Peyer's patch (tissue), 4 donors: ENCODE measurements around the gene CCDC73. TPM values are rescaled to one million over a fixed set of nuclear protein-coding genes. Genes with fewer than 3 reads are reported as not detected.
"Not testable (repeated sequence)": the region's sequence is repeated elsewhere in the genome, so short reads cannot be mapped to it uniquely, and the experiment has no call there.

Experiments
- DNase-seq, 3 donors: peaks; one replicate each; pipeline ENCODE4 v3.0.0-alpha.2; 2017 to 2019
- H3K27ac ChIP-seq, 4 donors: fragments of 200-600 bp; sonication (generic); one replicate each; pipeline ENCODE4 v1.5.1; 2016 to 2019
- H3K27me3 ChIP-seq, 2 donors: fragments of 200-600 bp; sonication (generic); one replicate each; pipeline ENCODE4 v1.5.1; 2019
- H3K36me3 ChIP-seq, 3 donors: fragments of 200-600 bp; sonication (generic); one replicate each; pipeline ENCODE4 v1.5.1; 2016 to 2019
- H3K4me1 ChIP-seq, 4 donors: fragments of 200-600 bp; sonication (generic); one replicate each; pipeline ENCODE4 v1.5.1; 2016 to 2019
- H3K4me3 ChIP-seq, 4 donors: fragments of 200-600 bp; sonication (generic); 1 replicate in 3 of 4; 2 replicates in 1 of 4; pipeline ENCODE4 v1.5.1; 2016 to 2019; ENCODE audit warnings: mild to moderate bottlenecking in 1 of 4
- H3K9me3 ChIP-seq, 4 donors: fragments of 200-600 bp; sonication (generic); one replicate each; pipeline ENCODE4 v1.5.1; 2016 to 2019; ENCODE audit warnings: mild to moderate bottlenecking in 1 of 4
- POLR2A ChIP-seq, 2 donors: fragments of 450-650 bp; IDR thresholded peaks; one replicate each; pipeline ENCODE4 v1.5.1; 2017; ENCODE audit warnings: antibody characterized with exemption in 2 of 2, mild to moderate bottlenecking in 2 of 2, moderate library complexity in 2 of 2
- total RNA-seq, 4 donors: library from RNA; depleted of rRNA; stranded (reverse); fragments of >200 nt; gene quantifications; one replicate each; pipeline ENCODE4 v1.1.0, GENCODE V29; 2016
- TF ChIP-seq, protein P1 (sequence below), 6 experiments: fragments of 450-650 bp in 4 of 6; fragments of 200-600 bp in 2 of 6; sonication (generic) in 1 of 6; IDR thresholded peaks; one replicate each; pipeline ENCODE4 v1.5.1; 2017 to 2019; ENCODE audit warnings: antibody characterized with exemption in 6 of 6, mild to moderate bottlenecking in 3 of 6, moderate library complexity in 1 of 6

Gene CCDC73
- total RNA-seq, 4 donors from 2014 or later, result not detected

DNA sequence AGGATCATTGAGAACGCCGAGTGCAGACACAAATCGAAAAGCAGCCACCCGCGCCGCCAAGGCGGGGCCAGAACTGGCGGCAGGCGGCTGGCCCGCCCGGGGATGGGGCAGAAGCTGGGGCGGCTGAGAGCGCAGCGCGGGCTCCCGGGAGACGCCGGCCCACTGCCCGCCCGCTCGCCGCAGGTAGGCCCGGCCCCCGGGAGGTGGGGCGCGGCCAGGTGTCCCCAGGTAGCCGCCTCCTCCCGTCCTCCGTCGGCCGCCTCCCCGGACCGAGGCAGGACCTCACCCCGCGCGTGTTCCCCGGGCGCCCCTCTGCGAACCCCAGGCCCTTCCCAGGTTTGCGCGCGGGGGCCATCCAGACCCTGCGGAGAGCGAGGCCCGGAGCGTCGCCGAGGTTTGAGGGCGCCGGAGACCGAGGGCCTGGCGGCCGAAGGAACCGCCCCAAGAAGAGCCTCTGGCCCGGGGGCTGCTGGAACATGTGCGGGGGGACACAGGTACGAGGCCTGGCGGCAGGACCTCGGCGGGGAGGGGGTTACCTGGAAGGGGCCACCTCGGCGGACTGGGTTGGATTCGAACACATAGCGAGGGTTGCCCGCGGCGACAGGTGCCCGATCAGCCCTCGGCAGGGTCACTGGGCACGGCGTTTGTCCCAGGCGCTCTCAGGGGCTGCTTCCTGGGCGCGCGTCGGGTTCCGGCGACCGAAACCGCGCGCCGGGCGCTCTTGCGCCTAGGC is 35.4 kb upstream of the CCDC73 start, which contains the start of gene PRRG4:
Gene PRRG4, plus strand, starts transcription at position 248 of the 733 bp plus-strand sequence. CDS start 603 bp downstream, outside the sequence.
- DNase-seq, result peak in 2 of 3 donors; percentile 75 to 87
- peaks cover 0 to 9% (median 0%) of the 10 kb centered on the region in 4 donors for H3K4me1 ChIP-seq
- H3K9me3 ChIP-seq, result no peaks in the 10 kb centered on the region
- H3K27ac ChIP-seq, result peak within 1 kb of the TSS; percentile 25 to 83 (median 60)
- peak within 1 kb of the TSS; percentile 39 to 82 (median 56) for H3K4me3 ChIP-seq
- no peaks in the 10 kb centered on the region for H3K36me3 ChIP-seq
- no peaks in the 10 kb centered on the region for H3K27me3 ChIP-seq
- TF ChIP-seq POLR2A (IDR thresholded peaks at IDR 0.05), result peak; percentile 49 to 71
- TF ChIP-seq, protein P1, sequence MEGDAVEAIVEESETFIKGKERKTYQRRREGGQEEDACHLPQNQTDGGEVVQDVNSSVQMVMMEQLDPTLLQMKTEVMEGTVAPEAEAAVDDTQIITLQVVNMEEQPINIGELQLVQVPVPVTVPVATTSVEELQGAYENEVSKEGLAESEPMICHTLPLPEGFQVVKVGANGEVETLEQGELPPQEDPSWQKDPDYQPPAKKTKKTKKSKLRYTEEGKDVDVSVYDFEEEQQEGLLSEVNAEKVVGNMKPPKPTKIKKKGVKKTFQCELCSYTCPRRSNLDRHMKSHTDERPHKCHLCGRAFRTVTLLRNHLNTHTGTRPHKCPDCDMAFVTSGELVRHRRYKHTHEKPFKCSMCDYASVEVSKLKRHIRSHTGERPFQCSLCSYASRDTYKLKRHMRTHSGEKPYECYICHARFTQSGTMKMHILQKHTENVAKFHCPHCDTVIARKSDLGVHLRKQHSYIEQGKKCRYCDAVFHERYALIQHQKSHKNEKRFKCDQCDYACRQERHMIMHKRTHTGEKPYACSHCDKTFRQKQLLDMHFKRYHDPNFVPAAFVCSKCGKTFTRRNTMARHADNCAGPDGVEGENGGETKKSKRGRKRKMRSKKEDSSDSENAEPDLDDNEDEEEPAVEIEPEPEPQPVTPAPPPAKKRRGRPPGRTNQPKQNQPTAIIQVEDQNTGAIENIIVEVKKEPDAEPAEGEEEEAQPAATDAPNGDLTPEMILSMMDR (IDR thresholded peaks at IDR 0.05), result no peak

DNA sequence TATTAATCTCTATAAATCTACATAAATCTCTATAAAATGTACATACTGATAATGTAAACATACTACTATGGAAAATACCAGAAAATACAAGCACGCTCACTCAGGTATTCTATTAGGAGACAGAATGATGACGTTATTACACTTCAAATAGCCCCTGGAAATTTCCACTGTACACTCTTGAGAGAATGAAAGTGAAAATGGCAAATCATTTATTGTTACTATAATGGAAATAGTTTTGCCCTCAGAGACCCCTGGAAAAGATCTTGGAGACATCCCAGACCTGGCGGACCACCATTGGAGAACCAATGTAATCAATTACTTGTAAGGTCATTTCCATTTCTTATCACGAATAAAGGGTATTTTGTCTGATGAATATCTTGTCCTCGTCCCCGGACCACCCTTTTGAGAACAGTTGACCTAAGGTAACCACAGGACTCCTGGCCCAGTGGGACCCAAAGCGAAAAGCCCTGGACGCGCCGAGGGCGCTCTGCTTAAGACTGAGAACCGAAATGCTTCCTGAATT is 34.8 kb upstream of the CCDC73 start:
- TF ChIP-seq POLR2A (IDR thresholded peaks at IDR 0.05), result no peak
- TF ChIP-seq, protein P1 (IDR thresholded peaks at IDR 0.05), result no peak
- no peaks in the 10 kb centered on the region for H3K36me3 ChIP-seq
- H3K9me3 ChIP-seq, result no peaks in the 10 kb centered on the region
- no peak for DNase-seq
- peaks cover 0 to 9% (median 0%) of the 10 kb centered on the region in 4 donors for H3K4me1 ChIP-seq
- peak overlapping the region; percentile 39 to 82 (median 56) for H3K4me3 ChIP-seq
- H3K27ac ChIP-seq, result peak overlapping the region; percentile 25 to 83 (median 60)
- H3K27me3 ChIP-seq, result no peaks in the 10 kb centered on the region

DNA sequence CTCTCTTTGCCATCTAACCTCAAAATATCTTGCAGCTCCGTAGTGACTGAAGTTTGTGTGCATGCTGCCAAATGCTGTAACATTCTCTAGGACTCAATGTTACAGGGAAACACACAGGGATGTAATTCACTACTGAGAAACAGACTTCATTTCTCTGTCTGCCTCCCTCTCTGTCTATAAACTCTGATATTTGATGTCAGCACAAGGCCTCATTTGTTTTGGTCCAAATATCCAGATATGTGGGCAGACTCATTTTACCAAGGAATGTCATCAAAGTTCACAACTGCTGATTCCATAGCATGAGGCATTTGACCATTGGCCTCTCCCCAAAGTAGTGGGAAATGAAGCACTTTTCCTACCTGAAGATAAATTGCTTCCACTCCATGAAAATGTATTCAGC is 32.8 kb upstream of the CCDC73 start:
- Histone ChIP-seq H3K27ac (no peak overlapping the region), H3K27me3 (no peaks in the 10 kb centered on the region), H3K36me3 (no peaks in the 10 kb centered on the region), H3K4me1 (peaks cover 0 to 9% (median 0%) of the 10 kb centered on the region in 4 donors), H3K9me3 (no peaks in the 10 kb centered on the region), H3K4me3 (no peak overlapping the region)
- no peak for TF ChIP-seq POLR2A (IDR thresholded peaks at IDR 0.05)
- TF ChIP-seq, protein P1 (IDR thresholded peaks at IDR 0.05), result no peak
- DNase-seq, result no peak

DNA sequence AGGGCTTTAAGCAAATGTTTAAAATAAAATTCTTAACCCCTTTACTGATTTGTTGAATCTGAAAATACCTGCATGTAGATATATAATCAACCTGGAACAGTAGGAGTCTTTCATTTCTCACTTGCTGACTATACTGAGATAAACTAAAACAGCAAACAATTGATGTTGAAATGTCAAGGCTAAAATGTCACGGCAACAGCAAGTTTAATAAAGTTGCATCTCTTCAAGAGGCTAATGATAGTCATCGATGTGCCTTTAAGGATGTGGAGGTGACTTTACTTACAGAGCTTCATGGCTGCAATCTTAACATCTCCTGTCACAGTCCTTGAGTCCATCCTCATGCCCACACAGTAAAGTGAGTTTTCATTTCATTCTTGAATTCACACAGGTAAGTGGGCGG is 31.7 kb upstream of the CCDC73 start:
- H3K9me3 ChIP-seq, result no peaks in the 10 kb centered on the region
- TF ChIP-seq POLR2A (IDR thresholded peaks at IDR 0.05), result no peak
- TF ChIP-seq, protein P1 (IDR thresholded peaks at IDR 0.05), result no peak
- no peak for DNase-seq
- peaks cover 0 to 9% (median 0%) of the 10 kb centered on the region in 4 donors for H3K4me1 ChIP-seq
- no peak overlapping the region for H3K27ac ChIP-seq
- H3K4me3 ChIP-seq, result no peak overlapping the region
- no peaks in the 10 kb centered on the region for H3K27me3 ChIP-seq
- no peaks in the 10 kb centered on the region for H3K36me3 ChIP-seq

DNA sequence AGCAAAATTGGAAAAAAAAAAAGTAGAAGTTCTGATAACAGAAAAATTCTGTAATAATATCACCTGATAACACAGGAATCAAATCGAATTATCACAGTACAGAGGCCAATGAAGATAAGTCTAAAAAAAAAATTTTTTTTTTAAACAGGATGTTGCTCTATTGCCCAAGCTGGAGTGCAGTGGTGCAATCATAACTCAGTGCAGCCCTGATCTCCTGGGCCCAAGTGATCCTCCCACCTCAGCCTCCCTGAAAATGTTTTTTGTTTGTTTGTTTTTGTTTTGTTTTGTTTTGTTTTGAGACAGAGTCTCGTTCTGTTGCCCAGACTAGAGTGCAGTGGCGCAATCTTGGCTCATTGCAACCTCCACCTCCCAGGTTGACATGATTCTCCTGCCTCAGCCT is 29.2 kb upstream of the CCDC73 start:
- not testable (repeated sequence) for H3K4me3 ChIP-seq, H3K4me1 ChIP-seq, H3K27me3 ChIP-seq, DNase-seq, H3K9me3 ChIP-seq, H3K36me3 ChIP-seq, H3K27ac ChIP-seq

DNA sequence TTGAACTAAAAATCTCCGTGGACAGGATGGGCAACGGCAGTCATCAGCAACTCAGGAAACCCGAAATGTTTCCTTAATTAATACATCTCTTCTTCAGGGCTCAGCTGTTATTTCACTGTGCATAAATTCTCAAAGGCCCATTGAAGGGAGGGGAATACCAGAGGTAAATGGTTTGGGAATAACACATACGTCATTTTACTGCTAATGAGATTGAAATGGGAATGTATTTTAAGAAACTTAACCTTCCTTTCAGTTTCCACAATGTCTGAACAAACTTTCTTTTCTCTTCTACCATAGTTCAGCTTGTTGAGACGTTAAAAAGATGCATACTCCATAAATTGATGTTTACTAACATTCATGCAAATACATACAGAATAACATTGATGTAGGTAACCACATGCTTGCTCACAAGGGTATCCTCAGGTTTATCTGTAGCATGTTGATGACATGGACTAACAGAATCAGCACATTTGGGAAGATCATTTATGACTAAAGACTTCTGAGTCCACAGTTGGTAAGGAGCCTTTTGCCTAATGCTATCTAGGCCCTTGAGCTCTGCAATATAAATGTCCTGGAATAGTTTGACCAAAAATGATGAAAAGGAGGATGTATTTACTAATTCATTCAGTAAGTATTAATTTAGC is 27.6 kb upstream of the CCDC73 start:
- H3K4me1 ChIP-seq, result no peaks in the 10 kb centered on the region
- no peak for DNase-seq
- no peaks in the 10 kb centered on the region for H3K36me3 ChIP-seq
- no peaks in the 10 kb centered on the region for H3K27me3 ChIP-seq
- no peak for TF ChIP-seq POLR2A (IDR thresholded peaks at IDR 0.05)
- TF ChIP-seq, protein P1 (IDR thresholded peaks at IDR 0.05), result no peak
- H3K27ac ChIP-seq, result no peak overlapping the region
- H3K4me3 ChIP-seq, result no peak overlapping the region
- no peaks in the 10 kb centered on the region for H3K9me3 ChIP-seq
